Fibroblast of gingiva (primary cell): Measurements from ENCODE around the gene SEMA3F.
A peak's percentile ranks its signal among the peaks of the same experiment; 100 is the strongest.

Source experiments
- DNase-seq: peaks from one replicate; pipeline ENCODE4 v3.0.0-alpha.2; 2011; ENCODE audit warnings: low read depth

Gene SEMA3F

DNA sequence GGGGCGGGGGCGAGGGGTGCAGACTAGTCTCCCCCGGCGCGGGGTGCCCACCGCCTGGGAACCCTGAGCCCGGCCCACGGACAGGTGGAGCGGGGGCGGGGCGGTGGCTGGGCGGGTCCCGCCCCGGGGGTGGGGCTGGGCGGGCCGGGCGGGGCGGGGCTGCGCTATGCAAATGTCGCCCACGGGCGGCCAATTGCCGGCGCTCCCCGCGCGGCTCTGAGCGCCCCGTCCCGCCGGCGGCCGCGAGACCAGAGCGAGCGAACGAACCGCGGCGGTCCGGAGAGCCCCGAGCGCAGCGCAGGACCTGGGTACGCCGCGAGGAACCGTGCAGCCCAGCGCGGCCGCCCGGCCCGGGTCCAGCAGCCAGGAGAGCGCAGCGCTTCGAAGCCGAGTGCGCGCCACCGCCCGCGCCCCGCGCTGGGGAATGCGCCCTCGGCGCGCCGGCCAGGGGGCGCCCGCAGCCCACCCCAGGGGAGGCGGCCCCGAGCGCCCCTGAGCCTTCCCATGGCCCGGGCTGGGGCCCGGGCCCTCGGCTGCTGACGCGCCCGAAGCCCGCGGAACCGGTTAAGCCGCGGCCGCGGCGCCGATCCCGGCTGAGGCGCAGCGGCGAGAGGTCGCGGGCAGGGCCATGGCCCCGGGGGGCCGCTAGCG lies at the start of gene SEMA3F:
Gene SEMA3F (plus strand): TSS at position 485 of the 651 bp plus-strand sequence. CDS start 4,299 bp downstream, outside the sequence.
- DNase-seq = peak; percentile 53

DNA sequence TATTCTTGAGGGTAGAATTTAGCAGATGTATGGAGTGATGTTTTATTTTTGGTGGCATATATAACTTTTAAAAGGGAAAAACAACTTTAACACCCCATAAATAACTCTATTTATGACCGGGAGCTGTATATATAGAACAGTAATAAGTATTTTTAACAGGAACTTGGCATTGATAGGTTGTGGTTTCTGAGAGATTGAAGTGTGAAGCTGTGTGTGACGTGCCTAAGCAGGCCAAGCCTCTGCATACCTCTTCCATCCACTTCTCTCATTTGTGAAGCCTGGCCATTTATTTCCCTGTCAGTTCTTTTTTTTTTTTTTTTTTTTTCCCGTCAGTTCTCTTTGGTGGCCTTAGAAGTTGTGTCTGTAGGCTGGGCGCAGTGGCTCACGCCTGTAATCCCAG lies 43.4 kb upstream of the SEMA3F start:
- no peak for DNase-seq

DNA sequence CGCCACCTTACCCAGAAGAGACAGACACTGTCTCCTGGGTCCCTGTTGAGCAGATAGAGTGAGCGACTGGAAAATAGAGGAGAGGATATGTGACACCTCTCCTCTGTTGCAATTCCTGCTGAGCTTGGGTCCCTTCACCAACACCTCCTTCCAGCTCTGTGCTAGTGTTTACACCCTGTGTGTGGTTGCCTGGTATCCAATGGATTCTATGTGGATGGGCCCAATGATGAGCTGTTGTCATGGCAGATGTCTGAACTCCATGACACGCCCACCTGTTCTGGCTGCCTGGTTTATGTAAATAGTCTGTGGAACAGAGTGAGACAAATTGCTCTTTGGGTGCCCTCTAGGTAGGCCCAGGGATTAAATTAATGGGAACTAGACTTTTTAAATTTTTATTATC lies 42.7 kb upstream of the SEMA3F start:
- DNase-seq = no peak

DNA sequence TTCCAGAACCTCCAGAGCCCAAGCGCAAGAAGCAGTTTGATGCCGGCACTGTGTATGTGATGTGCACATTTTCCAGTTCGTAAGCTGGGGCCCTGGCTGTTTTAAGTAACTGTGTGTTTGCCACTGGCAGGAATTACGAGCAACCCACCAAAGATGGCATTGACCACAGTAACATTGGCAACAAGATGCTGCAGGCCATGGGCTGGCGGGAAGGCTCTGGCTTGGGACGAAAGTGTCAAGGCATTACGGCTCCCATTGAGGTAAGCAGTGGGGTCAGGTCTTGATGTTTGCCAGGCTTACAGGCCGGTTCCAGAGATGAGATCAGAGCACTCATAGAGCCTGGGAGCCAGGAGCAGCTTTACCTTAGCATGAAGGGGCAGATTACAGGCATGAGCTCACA lies 38.0 kb upstream of the SEMA3F start:
- DNase-seq = no peak

DNA sequence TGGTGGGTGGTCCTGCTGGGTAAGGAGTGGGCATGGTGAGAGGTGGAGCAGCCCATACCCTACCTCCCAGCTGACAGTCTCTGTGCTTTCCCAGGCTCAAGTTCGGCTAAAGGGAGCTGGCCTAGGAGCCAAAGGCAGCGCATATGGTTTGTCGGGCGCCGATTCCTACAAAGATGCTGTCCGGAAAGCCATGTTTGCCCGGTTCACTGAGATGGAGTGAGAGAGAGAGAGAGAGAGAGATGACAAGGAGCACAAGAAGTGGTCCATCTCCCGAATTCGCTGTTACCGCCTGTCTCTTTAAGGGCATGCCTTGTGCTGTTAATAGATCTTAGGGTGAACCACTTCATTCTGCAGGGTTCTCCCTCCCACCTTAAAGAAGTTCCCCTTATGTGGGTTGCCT lies 36.9 kb upstream of the SEMA3F start:
- DNase-seq = no peak

DNA sequence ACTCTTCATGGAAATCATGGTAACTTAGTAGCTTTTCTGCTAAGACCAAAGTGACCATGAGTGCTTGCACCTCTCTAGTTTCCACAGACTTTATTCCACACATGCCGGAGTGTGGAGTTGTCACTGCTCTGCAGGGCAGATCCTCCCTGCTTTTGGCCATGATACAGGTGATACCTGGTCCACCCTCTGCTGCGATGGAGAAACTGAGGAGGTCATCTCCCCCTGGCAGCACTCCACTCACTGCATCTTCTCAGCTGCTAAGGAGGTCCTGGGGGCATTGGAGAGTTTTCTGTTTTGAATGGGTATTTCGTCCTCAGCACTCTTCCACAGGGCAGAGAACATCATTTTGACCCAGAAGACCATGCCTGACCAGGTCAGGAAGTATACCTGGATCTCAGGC lies 35.3 kb upstream of the SEMA3F start:
- DNase-seq = no peak

DNA sequence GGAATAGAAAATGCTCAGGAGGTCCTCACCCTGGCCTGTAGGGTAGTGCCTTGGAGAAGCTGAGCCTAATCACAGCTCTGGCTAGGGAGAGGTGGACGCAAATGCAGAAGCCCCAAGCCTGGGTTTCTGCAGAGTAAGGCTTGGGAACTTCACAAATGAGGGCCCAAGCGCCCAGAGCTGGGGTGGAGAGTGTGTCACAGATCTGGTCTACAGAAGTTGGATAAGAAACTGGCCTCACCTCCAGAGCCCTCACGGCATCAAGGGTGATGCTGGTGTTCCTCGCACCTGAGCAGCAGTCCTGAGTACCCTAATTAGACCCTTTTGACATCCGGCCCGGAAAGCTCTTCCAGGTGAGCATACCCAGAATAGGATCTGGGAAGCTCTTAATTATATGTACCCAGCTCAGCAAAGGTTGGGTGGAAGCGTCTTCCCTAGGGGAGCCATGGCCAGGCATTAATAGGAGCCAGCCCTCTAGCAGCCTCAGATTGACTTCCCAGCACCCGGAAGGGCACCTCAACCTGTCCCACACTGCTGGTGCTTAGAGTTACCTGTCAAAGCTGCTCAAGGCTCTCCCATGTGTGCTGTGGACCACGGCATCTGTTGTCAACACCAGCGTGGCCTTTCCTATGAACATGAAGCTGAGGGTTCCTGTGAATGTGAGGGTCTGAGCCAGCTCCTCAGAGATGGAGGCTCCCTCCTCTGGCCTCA lies 34.6 kb upstream of the SEMA3F start:
- DNase-seq = no peak

DNA sequence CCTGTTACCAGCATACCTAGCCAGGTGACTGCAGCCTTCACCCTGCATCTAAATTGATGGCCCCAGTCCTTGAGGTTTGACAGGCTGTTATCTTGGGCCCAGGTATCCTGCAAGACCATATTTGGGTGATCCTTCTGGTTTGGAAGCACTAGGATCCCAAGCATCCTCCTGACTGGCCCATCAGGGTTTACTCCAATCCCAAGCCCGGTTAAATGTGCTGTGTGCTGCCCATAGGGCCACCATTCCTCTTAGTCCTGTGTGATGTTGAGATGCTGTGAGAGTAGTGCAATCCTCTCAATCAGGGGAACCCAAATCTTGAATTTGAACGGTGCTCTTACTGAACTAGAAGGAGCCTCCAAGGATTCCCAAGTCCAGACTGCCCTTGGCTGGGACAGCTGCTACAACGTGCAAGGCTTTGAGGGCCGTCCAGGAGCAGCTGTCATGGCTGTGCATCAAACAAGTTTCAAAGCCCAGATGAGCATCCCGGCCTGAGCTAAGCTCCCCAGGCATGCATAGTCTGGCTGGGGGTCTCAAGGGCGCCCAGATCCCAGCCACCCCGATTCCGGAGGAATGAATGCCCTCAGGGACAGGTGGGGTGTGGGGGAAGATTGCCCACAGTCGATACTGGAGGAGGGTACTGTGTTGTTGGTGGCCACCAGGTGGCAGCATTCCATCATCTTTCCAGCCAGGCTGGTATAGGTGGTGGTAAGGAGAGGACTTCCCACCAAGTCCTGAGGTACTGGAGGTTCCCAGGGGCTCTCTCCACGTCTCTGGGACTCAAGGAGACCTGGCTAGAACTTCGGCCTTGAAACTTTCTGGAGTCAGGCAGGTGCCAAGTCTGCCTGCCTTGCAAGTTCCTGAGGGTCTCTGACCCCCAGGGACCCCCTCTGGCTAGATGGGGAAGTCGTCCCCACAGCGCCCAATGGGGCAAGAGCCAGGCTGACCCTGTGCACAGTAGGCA lies 33.8 kb upstream of the SEMA3F start:
- DNase-seq = peak; percentile 72

DNA sequence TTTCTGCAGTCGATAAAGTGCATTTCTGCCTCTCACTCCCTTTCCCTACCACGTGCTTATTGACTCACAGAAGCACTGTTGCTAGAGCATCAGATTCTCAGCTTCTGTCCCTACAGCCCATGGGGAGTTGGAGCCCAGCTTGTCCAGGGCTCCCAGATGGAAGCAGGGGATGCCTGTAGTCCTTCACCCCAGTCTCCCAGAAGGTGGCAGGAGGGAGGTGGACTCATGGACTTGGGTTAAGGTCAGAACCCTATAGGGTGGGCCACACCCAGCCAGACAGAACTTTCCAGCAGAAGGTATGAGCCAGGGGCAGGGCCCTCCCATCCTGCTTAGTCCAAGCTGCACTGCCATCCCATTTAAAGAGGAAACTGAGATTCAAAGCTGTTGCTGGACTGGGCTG lies 33.1 kb upstream of the SEMA3F start:
- no peak for DNase-seq

DNA sequence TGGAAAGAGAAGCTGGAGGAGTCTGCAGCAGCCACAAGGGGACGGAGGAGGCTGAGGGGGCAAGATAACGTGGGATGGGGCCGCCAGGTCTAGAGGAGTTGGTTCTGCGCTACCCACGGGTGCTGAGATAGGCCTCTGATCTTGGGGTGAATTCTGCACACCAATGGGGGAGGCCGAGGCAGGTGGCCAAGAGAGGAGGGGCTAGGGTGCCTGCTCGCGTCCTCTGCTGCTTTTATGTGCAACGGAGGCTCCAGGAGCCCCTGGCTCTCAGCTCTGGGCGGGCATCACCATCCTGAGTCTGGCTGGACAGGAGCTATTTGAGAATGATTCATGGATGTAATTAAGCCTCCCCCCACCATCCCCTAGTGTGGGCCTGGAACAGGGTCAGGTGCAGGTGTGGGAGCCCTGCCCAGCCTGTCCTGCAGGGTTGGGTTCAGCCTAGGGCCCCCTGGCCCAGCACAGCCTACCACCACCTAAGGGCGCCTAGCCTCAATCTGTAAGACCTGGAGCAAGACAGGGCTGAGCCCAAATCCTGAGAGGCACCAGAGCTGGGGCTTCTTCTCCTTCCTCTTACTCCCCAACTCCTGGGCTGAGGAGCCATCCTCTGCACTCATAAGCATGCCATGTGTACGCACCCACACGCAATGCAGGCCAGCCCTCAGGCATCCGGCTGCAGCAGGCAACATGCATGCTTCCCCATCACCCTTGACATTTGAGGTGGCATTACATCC lies 32.3 kb upstream of the SEMA3F start:
- DNase-seq = no peak

DNA sequence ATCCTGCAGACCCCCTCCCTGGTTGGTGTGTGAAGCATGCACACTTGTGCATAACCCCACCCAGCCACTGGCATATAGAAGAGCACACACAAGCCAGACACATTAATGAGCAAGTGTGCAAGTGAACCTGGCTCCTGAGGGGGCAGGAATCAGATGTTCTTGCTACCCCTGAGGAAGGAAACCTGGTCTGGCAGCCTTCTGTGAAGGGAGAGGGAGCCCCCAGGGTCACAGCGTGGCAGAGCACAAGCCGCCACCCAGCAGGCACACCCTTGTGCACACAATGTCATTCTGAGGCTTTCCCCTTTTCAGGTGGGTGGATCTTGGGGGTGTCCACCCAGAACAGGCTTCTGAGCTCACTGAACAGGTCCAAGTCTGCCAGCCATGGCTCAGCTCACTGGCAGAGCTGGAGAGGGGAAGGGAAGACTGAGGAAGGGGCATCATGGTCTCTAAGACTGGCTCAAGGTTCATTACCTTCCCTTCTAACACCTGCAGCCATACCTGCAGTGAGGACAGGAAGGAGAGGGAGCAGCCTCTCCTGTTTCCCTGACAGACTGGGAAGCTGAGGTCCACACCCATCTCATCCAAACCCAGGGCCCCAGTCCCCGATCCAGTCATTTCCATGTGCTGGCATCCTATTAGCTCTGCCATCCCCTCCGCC lies 31.6 kb upstream of the SEMA3F start:
- DNase-seq = no peak

DNA sequence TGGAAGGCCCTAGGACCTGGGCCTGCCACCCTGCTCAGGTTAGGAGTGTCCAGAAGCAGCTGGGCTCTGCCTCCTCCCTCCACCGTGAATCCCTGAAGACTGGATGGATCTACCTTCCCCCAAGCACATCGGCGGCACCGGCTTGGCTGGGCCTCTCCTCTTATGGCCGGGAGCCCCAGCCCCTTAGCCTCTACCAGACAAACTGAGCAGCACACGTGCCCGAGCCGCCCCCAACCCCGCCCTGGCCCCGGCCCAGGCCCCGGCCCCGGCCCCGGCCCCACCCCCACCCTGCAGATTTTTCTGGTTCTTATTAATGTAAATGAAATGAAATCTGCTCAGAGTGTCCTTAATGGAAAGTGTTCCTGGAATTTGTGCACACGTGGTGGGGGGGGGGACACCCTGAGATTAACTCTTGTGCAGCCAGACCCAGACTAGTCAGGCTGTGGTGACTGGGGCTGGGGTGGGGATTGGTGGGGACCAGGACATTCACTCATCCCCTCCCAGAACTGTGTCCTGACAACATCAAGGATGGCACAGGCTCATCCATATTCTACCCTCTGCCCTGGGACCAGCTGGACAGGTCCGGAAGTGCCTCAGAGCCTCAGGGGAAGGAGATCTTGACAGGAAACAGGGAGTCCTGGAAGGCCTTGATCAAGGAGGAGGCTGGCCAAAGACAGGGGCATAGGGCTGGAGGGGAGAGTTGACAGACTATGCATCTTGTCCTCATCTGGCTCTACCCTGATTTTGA lies 30.9 kb upstream of the SEMA3F start:
- no peak for DNase-seq

DNA sequence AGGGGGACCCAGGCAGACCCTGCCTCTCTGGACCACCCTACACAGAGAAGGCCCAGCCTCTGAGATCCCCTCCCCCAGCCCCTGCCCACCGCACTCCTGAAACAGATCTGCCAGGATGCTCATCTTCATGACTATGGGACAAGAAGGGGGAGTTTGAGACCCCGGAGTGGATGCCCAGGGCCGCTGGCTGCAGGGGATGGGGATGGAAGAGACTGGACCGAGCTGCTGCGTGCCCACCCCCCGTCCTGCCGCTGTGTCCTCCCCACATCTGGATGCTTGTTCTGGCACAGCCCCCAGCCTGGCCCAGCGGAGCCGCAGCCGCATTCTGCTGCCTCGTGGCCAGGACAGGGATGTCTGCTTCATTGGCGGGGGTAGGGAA lies 30.3 kb upstream of the SEMA3F start:
- no peak for DNase-seq

DNA sequence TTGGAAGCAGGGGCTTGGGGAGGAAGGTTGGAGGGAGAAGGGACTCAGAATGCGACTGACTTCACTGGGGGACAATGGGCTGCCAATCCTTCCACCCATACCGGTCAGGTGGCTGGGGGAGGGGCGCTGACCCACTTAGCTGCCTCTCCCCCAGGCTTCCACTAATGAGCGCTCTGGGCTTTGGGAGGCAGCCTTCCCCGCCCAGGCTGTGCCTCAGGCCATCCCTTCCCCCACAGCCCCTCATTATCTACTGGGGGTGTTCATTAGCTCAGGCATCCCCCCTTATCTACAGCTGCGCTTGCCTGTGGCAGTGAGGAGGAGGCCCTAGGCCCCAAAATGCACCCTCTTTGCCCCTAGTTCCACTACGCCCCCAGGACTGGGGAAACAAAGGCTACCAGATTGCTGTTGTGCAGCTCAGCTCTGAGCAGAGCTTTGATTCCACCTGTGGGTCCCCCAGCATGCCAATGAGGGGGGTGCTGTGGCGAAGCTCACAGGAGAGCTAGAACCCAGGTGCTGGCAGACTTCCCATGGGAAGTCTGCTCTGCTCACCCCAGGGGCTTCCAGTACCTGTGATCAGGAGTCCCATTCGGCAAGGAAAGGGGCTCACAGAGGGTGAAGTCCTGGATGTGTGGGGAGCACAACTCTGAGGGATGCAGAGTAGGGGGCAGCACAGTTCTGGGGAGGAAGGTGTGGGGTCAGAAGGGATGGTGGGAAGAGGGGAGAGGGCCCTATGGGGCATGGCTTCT lies 29.4 kb upstream of the SEMA3F start:
- no peak for DNase-seq

DNA sequence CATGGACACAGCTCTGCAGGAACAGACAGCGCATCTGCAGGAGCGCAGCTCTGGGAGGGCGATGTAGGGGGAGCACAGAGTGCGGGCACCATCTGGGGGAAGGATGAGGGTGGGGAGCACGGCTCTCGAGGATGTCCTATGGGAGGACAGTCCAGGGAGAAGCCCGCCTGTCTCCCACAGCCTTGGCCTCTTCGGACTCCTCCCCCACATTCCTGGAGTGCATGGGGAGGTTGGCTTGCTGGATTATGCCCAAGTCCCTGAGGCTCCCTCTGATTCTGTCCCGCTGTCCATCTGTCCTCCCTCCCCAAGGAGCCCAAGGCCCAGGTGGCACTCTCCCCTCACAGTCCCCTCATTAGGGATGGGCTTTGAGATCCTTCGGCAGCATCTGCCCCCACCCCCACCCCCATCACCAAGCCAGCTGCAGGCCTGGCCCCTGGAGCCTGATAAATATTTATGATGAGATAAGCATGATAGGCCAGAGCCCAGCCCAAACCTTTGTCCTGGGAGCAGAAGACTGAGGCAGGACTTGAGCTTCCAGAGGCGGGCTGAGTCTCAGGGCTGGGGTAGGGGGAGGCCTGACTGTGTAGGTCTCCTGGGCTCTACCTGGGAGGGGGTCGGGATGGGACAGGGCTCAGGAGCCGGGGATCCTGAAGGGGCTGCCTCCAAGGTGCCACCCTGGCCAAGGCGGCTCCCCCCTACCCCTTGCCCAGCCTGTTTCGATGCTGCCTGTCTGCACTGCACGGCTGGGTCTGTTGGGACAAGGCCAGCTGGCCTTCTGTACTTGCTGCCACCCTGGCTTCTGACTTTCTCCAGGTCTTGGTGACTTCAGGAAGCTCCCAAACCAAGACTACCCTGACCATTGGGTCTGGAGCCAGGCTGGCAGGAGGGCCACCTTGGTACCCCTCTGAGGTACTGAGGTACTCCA lies 28.6 kb upstream of the SEMA3F start:
- peak; percentile 56 for DNase-seq

DNA sequence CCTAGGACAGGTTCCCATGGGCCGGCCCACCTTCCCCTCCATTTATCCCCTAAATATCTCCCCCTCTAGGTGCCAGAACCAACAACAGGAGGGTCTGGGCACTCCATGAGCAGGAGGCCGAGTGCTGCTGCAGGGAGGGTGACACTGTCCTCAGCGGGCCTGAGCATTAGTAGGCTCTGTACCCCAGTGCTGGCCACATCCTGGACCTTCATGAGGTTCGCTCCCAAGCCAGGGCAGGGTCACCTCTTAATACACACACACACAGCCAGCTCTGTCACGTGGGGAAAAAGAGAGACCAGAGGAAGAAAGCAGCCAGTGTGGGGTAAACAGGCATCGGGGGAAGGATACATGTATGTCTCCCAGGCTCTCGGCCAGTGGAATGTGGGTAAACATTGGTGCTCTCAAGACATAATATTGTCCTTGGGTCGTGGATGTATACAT lies 27.9 kb upstream of the SEMA3F start:
- no peak for DNase-seq

DNA sequence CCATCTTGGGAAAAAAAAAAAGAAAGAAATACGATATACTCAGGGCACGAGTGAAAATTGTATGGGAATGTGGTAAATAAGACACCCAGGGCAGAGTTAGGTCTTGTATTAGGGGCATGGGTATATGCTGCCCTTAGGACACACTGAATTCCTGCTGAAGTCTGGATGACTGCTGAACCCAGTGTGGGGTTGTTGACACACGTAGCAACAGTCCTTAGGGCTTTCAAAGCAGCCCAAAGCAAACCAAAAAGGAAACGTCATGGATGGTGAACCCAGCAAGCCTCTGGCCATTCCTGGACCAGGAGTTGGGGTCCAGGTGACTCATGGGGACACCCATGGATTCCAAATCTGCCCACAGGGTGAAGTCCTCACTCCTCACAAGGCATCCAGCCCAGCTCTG lies 27.1 kb upstream of the SEMA3F start:
- peak; percentile 34 for DNase-seq

DNA sequence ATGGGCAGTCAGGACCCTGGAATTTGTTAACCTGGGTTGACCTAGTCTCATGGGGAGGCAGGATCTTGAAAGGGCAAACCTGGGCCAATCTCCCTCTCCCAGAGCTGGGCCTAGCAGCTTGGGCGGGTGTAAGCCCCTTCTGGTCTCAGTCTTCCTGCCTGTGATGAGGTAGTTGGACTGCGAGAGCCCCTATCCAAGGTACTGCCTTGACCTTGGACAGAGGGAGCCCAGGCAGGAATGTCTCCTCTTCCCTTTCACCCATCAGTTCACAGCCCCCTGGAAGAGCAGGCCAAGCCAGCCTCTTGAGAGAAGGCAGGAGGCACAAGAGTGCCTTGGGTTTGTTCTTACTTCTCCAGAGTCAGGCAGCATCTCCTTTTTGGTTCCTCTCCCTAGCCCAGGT lies 24.7 kb upstream of the SEMA3F start:
- no peak for DNase-seq
